K562 (cell line): Measurements from ENCODE around the gene DPAGT1. TPM values are rescaled to one million over a fixed set of nuclear protein-coding genes. Genes with fewer than 3 reads are reported as not detected.
A peak's percentile ranks its signal among the peaks of the same experiment; 100 is the strongest.

Experiments used
- ARID2 ChIP-seq: fragments of 450-650 bp; IDR thresholded peaks from 2 replicates; pipeline ENCODE4 v1.6.1; 2017; ENCODE audit warnings: antibody characterized with exemption, mild to moderate bottlenecking
- ARID4B ChIP-seq: sonication (generic); formaldehyde crosslinking; IDR thresholded peaks from 2 replicates; pipeline ENCODE4 v1.8.0; 2022; ENCODE audit warnings: mild to moderate bottlenecking, missing genetic modification reagents
- ARNT ChIP-seq, 2 experiments: fragments of 450-650 bp; IDR thresholded peaks; 2 replicates each; pipeline ENCODE4 v1.6.1; 2016; ENCODE audit warnings: mild to moderate bottlenecking in 1 of 2
- CREBBP ChIP-seq: IDR thresholded peaks from one replicate; pipeline ENCODE4 v1.6.1; 2012; ENCODE audit warnings: low read depth, mild to moderate bottlenecking, control low read depth, inconsistent platforms, low read length
- DIDO1 ChIP-seq: fragments of 450-650 bp; IDR thresholded peaks from 2 replicates; pipeline ENCODE4 v1.6.1; 2016; ENCODE audit warnings: low read depth, missing biosample characterization, missing genetic modification characterization
- FUS ChIP-seq: fragments of 200-400 bp; formaldehyde crosslinking; optimal IDR thresholded peaks from 2 replicates; pipeline ENCODE3; 2017; ENCODE audit warnings: low read depth, low read length
- GABPB1 ChIP-seq: sonication (generic); formaldehyde crosslinking; IDR thresholded peaks from 2 replicates; pipeline ENCODE4 v1.8.0; 2022; ENCODE audit warnings: mild to moderate bottlenecking, missing genetic modification reagents
- GATA2 ChIP-seq: sonication (generic); formaldehyde crosslinking; IDR thresholded peaks from 2 replicates; pipeline ENCODE4 v1.4.0; 2020; ENCODE audit warnings: mild to moderate bottlenecking, missing genetic modification reagents
- NCOR1 ChIP-seq: fragments of 450-650 bp; IDR thresholded peaks from 2 replicates; pipeline ENCODE4 v1.6.1; 2016; ENCODE audit warnings: mild to moderate bottlenecking, moderate library complexity
- NFE2 ChIP-seq: IDR thresholded peaks from 2 replicates; pipeline ENCODE4 v1.6.1; 2014; ENCODE audit warnings: antibody characterized with exemption, low read depth
- RBM39 ChIP-seq: fragments of 200-400 bp; formaldehyde crosslinking; optimal IDR thresholded peaks from 2 replicates; pipeline ENCODE3; 2018; ENCODE audit warnings: low read depth, low read length
- SP1 ChIP-seq: sonication (generic); formaldehyde crosslinking; IDR thresholded peaks from 2 replicates; pipeline ENCODE4 v1.8.1; 2022; ENCODE audit warnings: mild to moderate bottlenecking, missing genetic modification reagents
- SPI1 ChIP-seq: IDR thresholded peaks from 2 replicates; pipeline ENCODE4 v1.6.1; 2011; ENCODE audit warnings: low read depth, low read length, control low read depth, borderline replicate concordance
- ZEB2 ChIP-seq: fragments of 450-650 bp; IDR thresholded peaks from 2 replicates; pipeline ENCODE4 v1.6.1; 2016
- polyA plus RNA-seq, 8 experiments: library from polyadenylated mRNA; depleted of rRNA in 4 of 8; stranded (reverse) in 5 of 8; unstranded in 3 of 8; fragments of >200 nt; fragmentation: Nextera tagmentation in 2 of 8; fragmentation: Illumina TruSeq in 1 of 8; extraction: Ambion mirVana in 2 of 8; extraction: Trizol in 1 of 8; gene quantifications; 2 replicates each; pipeline versions ENCODE4 v1.2.1 to v1.2.3, GENCODE V29; 2011 to 2014; ENCODE audit warnings: inconsistent platforms in 1 of 8, missing spikeins in 1 of 8
- total RNA-seq, 7 experiments: library from RNA; depleted of rRNA in 6 of 7; stranded (reverse); fragments of >200 nt in 6 of 7; fragmentation: Illumina TruSeq in 2 of 7; extraction: Trizol in 2 of 7; gene quantifications; 2 replicates each; pipeline versions ENCODE4 v1.2.1 to v1.2.3, GENCODE V29; 2011 to 2021; ENCODE audit warnings: low replicate concordance in 1 of 7
- TF ChIP-seq, protein P1 (sequence below): fragments of 450-650 bp; formaldehyde crosslinking; conservative IDR thresholded peaks from 2 replicates; pipeline ENCODE4 v1.4.0; 2022; ENCODE audit warnings: mild to moderate bottlenecking, missing genetic modification characterization
- TF ChIP-seq, protein P2 (sequence below): sonication (generic); formaldehyde crosslinking; IDR thresholded peaks from 2 replicates; pipeline ENCODE4 v1.8.0; 2022; ENCODE audit warnings: missing genetic modification reagents, mild to moderate bottlenecking, borderline replicate concordance
- TF ChIP-seq, protein P3 (sequence below): fragments of 250-450 bp; sonication (Bioruptor Pico); IDR thresholded peaks from 2 replicates; pipeline ENCODE4 v1.5.0; 2020; ENCODE audit warnings: mild to moderate bottlenecking

Gene DPAGT1
- total and polyA plus RNA-seq, 9 of the 15 experiments (the other 6 are each of a cell fraction or from before 2014, with no cell fraction given), result 29.9 to 135 (median 85.0) TPM

- TF ChIP-seq ARID4B (no peak), CREBBP (no peak), NCOR1 (peak; percentile 99), RBM39 (peak; percentile 26), ZEB2 (peak; percentile 98), SP1 (CRISPR knock-in tag) (peak; percentile 89), GATA2 (CRISPR knock-in tag) (peak; percentile 97), FUS (no peak), ARID2 (no peak), ARNT (IDR thresholded peaks at IDR 0.05) (peak; percentile 58 to 81), GABPB1 (CRISPR knock-in tag) (peak; percentile 70), NFE2 (peak; percentile 99), DIDO1 (tag) (no peak), SPI1 (no peak)
- TF ChIP-seq, protein P1, sequence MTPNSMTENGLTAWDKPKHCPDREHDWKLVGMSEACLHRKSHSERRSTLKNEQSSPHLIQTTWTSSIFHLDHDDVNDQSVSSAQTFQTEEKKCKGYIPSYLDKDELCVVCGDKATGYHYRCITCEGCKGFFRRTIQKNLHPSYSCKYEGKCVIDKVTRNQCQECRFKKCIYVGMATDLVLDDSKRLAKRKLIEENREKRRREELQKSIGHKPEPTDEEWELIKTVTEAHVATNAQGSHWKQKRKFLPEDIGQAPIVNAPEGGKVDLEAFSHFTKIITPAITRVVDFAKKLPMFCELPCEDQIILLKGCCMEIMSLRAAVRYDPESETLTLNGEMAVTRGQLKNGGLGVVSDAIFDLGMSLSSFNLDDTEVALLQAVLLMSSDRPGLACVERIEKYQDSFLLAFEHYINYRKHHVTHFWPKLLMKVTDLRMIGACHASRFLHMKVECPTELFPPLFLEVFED, result no peak
- TF ChIP-seq, protein P2, sequence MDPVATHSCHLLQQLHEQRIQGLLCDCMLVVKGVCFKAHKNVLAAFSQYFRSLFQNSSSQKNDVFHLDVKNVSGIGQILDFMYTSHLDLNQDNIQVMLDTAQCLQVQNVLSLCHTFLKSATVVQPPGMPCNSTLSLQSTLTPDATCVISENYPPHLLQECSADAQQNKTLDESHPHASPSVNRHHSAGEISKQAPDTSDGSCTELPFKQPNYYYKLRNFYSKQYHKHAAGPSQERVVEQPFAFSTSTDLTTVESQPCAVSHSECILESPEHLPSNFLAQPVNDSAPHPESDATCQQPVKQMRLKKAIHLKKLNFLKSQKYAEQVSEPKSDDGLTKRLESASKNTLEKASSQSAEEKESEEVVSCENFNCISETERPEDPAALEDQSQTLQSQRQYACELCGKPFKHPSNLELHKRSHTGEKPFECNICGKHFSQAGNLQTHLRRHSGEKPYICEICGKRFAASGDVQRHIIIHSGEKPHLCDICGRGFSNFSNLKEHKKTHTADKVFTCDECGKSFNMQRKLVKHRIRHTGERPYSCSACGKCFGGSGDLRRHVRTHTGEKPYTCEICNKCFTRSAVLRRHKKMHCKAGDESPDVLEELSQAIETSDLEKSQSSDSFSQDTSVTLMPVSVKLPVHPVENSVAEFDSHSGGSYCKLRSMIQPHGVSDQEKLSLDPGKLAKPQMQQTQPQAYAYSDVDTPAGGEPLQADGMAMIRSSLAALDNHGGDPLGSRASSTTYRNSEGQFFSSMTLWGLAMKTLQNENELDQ (CRISPR knock-in tag), result no peak
- TF ChIP-seq, protein P3, sequence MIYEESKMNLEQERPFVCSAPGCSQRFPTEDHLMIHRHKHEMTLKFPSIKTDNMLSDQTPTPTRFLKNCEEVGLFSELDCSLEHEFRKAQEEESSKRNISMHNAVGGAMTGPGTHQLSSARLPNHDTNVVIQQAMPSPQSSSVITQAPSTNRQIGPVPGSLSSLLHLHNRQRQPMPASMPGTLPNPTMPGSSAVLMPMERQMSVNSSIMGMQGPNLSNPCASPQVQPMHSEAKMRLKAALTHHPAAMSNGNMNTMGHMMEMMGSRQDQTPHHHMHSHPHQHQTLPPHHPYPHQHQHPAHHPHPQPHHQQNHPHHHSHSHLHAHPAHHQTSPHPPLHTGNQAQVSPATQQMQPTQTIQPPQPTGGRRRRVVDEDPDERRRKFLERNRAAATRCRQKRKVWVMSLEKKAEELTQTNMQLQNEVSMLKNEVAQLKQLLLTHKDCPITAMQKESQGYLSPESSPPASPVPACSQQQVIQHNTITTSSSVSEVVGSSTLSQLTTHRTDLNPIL (CRISPR knock-in tag), result no peak
Measured at GRCh38 chr11:119087747-119088241, 13.9 kb downstream of the DPAGT1 start (continued).
